Adipocyte (in vitro differentiated cells): ENCODE data around the gene LIPC.

ENCODE experiments used
- DNase-seq: peaks from one replicate; pipeline ENCODE4 v3.0.0-alpha.2; 2015; ENCODE audit warnings: low read depth
- H3K27me3 ChIP-seq: replicated peaks from 2 replicates; pipeline ENCODE4 v1.7.0; 2013; ENCODE audit warnings: mild to moderate bottlenecking, low read length, moderate library complexity; ENCODE audit not compliant: control insufficient read depth, insufficient read depth
- H3K36me3 ChIP-seq: 2 replicates; pipeline ENCODE4 v1.7.0; 2013; ENCODE audit warnings: low read length, mild to moderate bottlenecking, moderate library complexity; ENCODE audit not compliant: control insufficient read depth, insufficient read depth, severe bottlenecking
- H3K4me1 ChIP-seq: 2 replicates; pipeline ENCODE4 v1.7.0; 2013; ENCODE audit warnings: mild to moderate bottlenecking, low read length, moderate library complexity; ENCODE audit not compliant: control insufficient read depth, insufficient read depth
- H3K4me3 ChIP-seq: 2 replicates; pipeline ENCODE4 v1.7.0; 2013; ENCODE audit warnings: mild to moderate bottlenecking, low read length, moderate library complexity
- H3K9ac ChIP-seq: 2 replicates; pipeline ENCODE4 v1.7.0; 2013; ENCODE audit warnings: mild to moderate bottlenecking, low read length, moderate library complexity
- H3K9me3 ChIP-seq: 2 replicates; pipeline ENCODE4 v1.7.0; 2013; ENCODE audit warnings: mild to moderate bottlenecking, low read length, moderate library complexity; ENCODE audit not compliant: control insufficient read depth

Gene LIPC

GRCh38 chr15:58459560-58459959, 27.8 kb downstream of the LIPC start:
- H3K36me3 ChIP-seq = no peaks in the 10 kb centered on the region

GRCh38 chr15:58460116-58460790, 28.5 kb downstream of the LIPC start:
- Histone ChIP-seq H3K4me3 (no peak overlapping the region), H3K4me1 (peaks cover 10% of the 10 kb centered on the region), H3K27me3 (no peaks in the 10 kb centered on the region), H3K9ac (no peak overlapping the region), H3K9me3 (no peaks in the 10 kb centered on the region), H3K36me3 (no peaks in the 10 kb centered on the region)
- no peak for DNase-seq

More at GRCh38 chr15:58459560-58459959, 27.8 kb downstream of the LIPC start:
- Histone ChIP-seq H3K27me3 (no peaks in the 10 kb centered on the region), H3K4me1 (peaks cover 16% of the 10 kb centered on the region), H3K9ac (no peak overlapping the region), H3K4me3 (no peak overlapping the region), H3K9me3 (no peaks in the 10 kb centered on the region)
- DNase-seq = no peak

DNA sequence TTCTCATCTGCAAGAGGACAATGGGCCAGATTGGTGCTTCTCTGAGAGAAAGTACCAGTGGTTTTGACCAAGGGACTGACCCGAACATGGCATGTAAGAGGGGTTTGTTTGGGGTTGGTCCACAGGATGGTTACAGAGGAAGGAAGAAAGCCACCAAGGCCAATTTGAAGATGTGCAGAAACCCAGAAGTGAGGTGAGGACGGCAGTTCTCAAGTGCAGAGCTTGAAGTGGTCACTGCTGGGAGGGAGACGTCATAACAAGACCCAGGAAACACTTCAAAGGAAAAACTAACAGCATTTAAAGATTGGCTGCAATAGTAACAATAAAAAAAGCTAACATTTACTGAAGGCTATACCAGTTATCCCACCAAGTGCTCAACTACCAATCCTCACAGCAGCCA, 29.1 kb downstream of the LIPC start:
- no peaks in the 10 kb centered on the region for H3K36me3 ChIP-seq
- H3K9ac ChIP-seq = no peak overlapping the region

GRCh38 chr15:58462547-58462946, 30.8 kb downstream of the LIPC start:
- no peaks in the 10 kb centered on the region for H3K27me3 ChIP-seq
- no peaks in the 10 kb centered on the region for H3K9me3 ChIP-seq
- no peak overlapping the region for H3K9ac ChIP-seq
- H3K4me1 ChIP-seq = peaks cover 9% of the 10 kb centered on the region
- H3K36me3 ChIP-seq = no peaks in the 10 kb centered on the region
- no peak for DNase-seq
- no peak overlapping the region for H3K4me3 ChIP-seq

More for the DNA sequence above, 29.1 kb downstream of the LIPC start:
- Histone ChIP-seq H3K27me3 (no peaks in the 10 kb centered on the region), H3K9me3 (no peaks in the 10 kb centered on the region), H3K4me1 (peaks cover 10% of the 10 kb centered on the region), H3K4me3 (no peak overlapping the region)
- DNase-seq = no peak

GRCh38 chr15:58462973-58463663, 31.3 kb downstream of the LIPC start:
- no peaks in the 10 kb centered on the region for H3K9me3 ChIP-seq
- H3K27me3 ChIP-seq = no peaks in the 10 kb centered on the region
- no peak for DNase-seq
- H3K9ac ChIP-seq = no peak overlapping the region
- no peak overlapping the region for H3K4me3 ChIP-seq
- H3K36me3 ChIP-seq = no peaks in the 10 kb centered on the region
- peaks cover 7% of the 10 kb centered on the region for H3K4me1 ChIP-seq

DNA sequence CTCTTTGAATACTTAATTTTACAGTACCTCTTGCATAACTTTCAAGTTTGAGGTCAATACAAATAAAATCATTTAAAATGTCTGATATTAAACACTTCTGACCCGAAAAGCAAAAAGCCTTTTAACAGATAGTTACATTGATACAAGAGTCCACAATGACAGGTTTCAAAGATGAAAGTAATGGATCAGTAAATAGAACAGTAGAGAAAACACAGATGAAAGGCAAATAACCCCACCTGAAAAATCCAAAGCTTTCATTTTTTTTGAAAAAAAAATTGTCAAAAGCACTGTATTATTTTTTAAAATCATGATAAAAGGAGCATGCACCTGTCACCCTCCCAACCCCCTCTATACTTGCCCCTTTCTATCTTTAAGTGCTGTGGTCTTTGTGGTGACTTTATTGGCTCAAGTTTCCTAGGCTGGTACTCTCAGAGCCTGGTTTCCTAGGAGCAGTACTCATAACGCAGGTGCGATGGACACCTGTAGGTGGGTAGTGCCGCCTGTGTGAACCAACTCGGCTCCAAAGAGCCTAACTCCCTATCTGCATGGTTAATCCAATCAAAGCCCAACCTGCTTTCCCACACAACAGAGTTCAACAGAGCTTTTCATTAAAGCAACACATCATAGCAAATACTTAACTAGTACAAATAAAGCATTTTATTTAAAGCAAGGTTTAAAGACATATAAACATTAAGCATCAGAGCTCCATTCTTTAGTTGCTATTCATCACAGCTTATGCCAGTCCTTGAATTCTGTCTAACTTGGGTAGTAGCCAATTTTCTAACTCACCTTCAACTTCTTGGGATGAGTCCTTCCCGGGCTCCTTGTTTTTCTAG, 32.2 kb downstream of the LIPC start:
- Histone ChIP-seq H3K9me3 (no peaks in the 10 kb centered on the region), H3K4me1 (peaks cover 13% of the 10 kb centered on the region), H3K4me3 (no peak overlapping the region), H3K27me3 (no peaks in the 10 kb centered on the region), H3K9ac (no peak overlapping the region), H3K36me3 (no peaks in the 10 kb centered on the region)
- no peak for DNase-seq

- Histone ChIP-seq H3K36me3 (no peaks in the 10 kb centered on the region), H3K4me1 (peaks cover 18% of the 10 kb centered on the region), H3K9me3 (no peaks in the 10 kb centered on the region), H3K4me3 (no peak overlapping the region), H3K27me3 (no peaks in the 10 kb centered on the region), H3K9ac (no peak overlapping the region)
- no peak for DNase-seq
These were observed 33.3 kb downstream of the LIPC start for GRCh38 chr15:58465070-58465469.

DNA sequence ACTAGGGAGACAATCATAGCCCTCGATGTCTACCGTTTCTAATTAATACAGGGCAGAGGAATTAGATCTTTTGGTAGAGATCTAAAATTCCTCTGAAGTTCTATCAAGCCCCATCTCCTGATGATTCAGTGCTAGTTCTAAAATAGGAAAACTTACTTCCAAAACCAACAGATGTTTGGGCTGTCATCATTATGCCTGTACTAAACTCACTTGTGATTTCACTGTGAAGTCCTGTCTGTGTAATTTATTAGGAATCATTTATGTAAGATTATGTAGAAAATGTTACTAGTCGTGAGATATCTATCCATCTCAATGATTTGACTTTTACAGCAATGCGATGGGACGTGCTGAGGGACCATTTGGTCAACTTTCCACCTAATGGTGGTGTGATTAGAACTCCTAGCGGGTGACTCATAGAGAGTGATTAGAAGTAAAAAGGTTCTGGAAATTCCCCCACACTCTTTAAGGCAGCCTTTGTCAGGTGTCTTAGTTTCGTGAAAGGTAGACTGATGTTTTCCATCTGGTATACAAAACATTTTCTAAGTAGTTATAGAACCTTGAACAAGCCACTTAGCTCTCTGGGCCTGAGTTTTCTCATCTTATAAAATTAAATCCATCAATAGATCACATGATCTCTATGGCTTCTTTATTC, 34.2 kb downstream of the LIPC start:
- Histone ChIP-seq H3K27me3 (no peaks in the 10 kb centered on the region), H3K4me1 (peaks cover 24% of the 10 kb centered on the region), H3K9me3 (no peaks in the 10 kb centered on the region), H3K9ac (no peak overlapping the region), H3K36me3 (no peaks in the 10 kb centered on the region), H3K4me3 (no peak overlapping the region)
- no peak for DNase-seq

DNA sequence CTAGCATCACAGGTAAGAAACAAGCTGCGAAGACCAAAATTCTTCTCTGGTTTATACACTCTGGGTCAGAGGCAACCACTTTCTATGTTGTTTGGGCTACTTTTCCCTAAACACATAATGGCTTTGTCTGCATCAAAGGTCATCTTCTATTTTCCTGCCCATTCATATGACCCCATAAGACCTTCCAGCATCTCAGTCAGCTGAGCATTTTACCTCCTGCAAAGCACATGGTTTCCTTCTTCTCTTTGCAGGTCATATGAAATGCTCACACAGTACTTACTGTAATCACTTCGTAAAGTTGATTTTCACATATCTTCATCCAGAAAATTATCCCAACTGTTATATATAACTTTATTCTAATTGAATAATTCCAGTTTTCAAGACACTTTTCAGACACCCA, 34.8 kb downstream of the LIPC start:
- H3K4me3 ChIP-seq = no peak overlapping the region
- no peak for DNase-seq
- H3K4me1 ChIP-seq = peaks cover 29% of the 10 kb centered on the region
- no peaks in the 10 kb centered on the region for H3K9me3 ChIP-seq
- H3K36me3 ChIP-seq = no peaks in the 10 kb centered on the region
- H3K27me3 ChIP-seq = no peaks in the 10 kb centered on the region
- H3K9ac ChIP-seq = no peak overlapping the region

DNA sequence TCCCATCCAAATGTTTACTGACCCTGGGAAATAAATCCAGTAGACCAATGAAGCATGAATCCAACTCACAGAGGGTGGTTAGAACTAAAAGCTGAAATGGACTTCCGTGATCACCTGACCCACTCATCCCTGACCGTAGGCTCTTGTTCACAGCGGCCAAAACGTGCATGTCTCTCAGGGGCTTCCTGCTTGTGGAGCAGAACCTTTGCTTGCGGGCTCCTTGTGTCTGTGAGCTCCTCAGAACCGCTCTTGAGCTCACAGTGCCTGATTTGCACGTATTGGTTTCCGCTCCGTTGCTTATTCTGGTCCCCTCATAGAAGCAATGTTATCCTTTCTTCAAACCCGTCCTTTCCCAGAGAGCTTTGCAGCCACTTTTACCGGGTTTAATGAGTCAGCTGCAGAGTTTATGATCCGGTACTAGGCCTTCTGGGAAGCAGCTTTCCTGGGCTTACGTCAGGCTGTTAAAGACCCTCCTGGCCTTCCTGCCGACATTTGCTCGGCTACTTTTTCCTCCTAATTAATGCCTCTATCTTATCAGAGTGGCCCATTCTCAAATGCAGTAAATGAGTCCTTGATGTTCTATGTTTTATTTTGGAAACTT, 35.4 kb downstream of the LIPC start:
- Histone ChIP-seq H3K4me1 (peaks cover 33% of the 10 kb centered on the region), H3K4me3 (no peak overlapping the region), H3K27me3 (no peaks in the 10 kb centered on the region), H3K36me3 (no peaks in the 10 kb centered on the region), H3K9ac (no peak overlapping the region), H3K9me3 (no peaks in the 10 kb centered on the region)
- no peak for DNase-seq
